HEK293T (cell line): Measurements from ENCODE around the gene SAMD14.
A peak's percentile ranks its signal among the peaks of the same experiment; 100 is the strongest.

Experiments used
- CTCF ChIA-PET: fragments of 350-600 bp; formaldehyde crosslinking; extraction: SDS; loops from one replicate; lab custom pipeline; 2021; ENCODE audit warnings: antibody characterized with exemption, inconsistent platforms; lab: Yijun Ruan, JAX
- POLR2A ChIA-PET: fragments of 350-600 bp; formaldehyde crosslinking; extraction: SDS; loops from one replicate; lab custom pipeline; 2020; ENCODE audit warnings: antibody characterized with exemption, inconsistent platforms; lab: Yijun Ruan, JAX
- DNase-seq: peaks from one replicate; pipeline ENCODE4 v3.0.0; 2012; ENCODE audit warnings: mixed read lengths; ENCODE audit errors: extremely low spot score
- ARNT ChIP-seq: fragments of 450-650 bp; IDR thresholded peaks from 2 replicates; pipeline ENCODE4 v1.6.1; 2017; ENCODE audit warnings: mild to moderate bottlenecking
- BHLHE40 ChIP-seq: fragments of 450-650 bp; IDR thresholded peaks from 2 replicates; pipeline ENCODE4 v1.6.1; 2016; ENCODE audit warnings: mild to moderate bottlenecking, moderate library complexity, borderline replicate concordance
- CTBP1 ChIP-seq: fragments of 450-650 bp; IDR thresholded peaks from 2 replicates; pipeline ENCODE4 v1.6.1; 2016; ENCODE audit warnings: borderline replicate concordance
- ELF4 ChIP-seq: fragments of 450-650 bp; IDR thresholded peaks from 2 replicates; pipeline ENCODE4 v1.6.1; 2017; ENCODE audit warnings: antibody characterized with exemption
- FOXA1 ChIP-seq: fragments of 450-650 bp; IDR thresholded peaks from 2 replicates; pipeline ENCODE4 v1.6.1; 2016; ENCODE audit warnings: mild to moderate bottlenecking
- FOXK2 ChIP-seq: fragments of 450-650 bp; IDR thresholded peaks from 2 replicates; pipeline ENCODE4 v1.6.1; 2016; ENCODE audit warnings: mild to moderate bottlenecking
- FOXM1 ChIP-seq: fragments of 450-650 bp; IDR thresholded peaks from 2 replicates; pipeline ENCODE4 v1.6.1; 2017; ENCODE audit warnings: mild to moderate bottlenecking, borderline replicate concordance
- HDGF ChIP-seq: fragments of 450-650 bp; IDR thresholded peaks from 2 replicates; pipeline ENCODE4 v1.6.1; 2017; ENCODE audit warnings: antibody characterized with exemption, borderline replicate concordance
- L3MBTL2 ChIP-seq: fragments of 450-650 bp; conservative IDR thresholded peaks from 2 replicates; pipeline ENCODE4 v1.6.1; 2016; ENCODE audit warnings: mild to moderate bottlenecking
- LEF1 ChIP-seq: fragments of 450-650 bp; IDR thresholded peaks from 2 replicates; pipeline ENCODE4 v1.6.1; 2017; ENCODE audit warnings: mild to moderate bottlenecking, borderline replicate concordance
- NFRKB ChIP-seq: fragments of 450-650 bp; IDR thresholded peaks from 2 replicates; pipeline ENCODE4 v1.6.1; 2016; ENCODE audit warnings: mild to moderate bottlenecking, moderate library complexity
- PKNOX1 ChIP-seq: fragments of 450-650 bp; IDR thresholded peaks from 2 replicates; pipeline ENCODE4 v1.6.1; 2016
- SP1 ChIP-seq: fragments of 450-650 bp; IDR thresholded peaks from 2 replicates; pipeline ENCODE4 v1.6.1; 2017
- SUZ12 ChIP-seq: fragments of 450-650 bp; IDR thresholded peaks from 2 replicates; pipeline ENCODE4 v1.6.1; 2016; ENCODE audit warnings: mild to moderate bottlenecking
- TARDBP ChIP-seq: fragments of 450-650 bp; IDR thresholded peaks from 2 replicates; pipeline ENCODE4 v1.6.1; 2016
- ZNF384 ChIP-seq: fragments of 450-650 bp; IDR thresholded peaks from 2 replicates; pipeline ENCODE4 v1.6.1; 2016

Gene SAMD14

GRCh38 chr17:50094753-50095619 is 35.0 kb downstream of the SAMD14 start, which contains the start of gene PDK2:
Gene PDK2 (plus strand): TSS chr17:50095351. CDS start chr17:50095436, 85 bp downstream.
- ChIA-PET POLR2A (interaction anchor here (0.7 to 2.1 kb wide), 10 partner anchors 19 to 235 kb away, joined by 3 to 18 read pairs (median 4); partner anchors contain the start of gene ITGA3), CTCF (interaction anchor here (0.6 to 2.7 kb wide), 41 partner anchors 8 to 742 kb away, joined by 3 to 25 read pairs (median 5); partner anchors contain the start of genes DLX3 and ITGA3)
- no peak for TF ChIP-seq HDGF
- no peak; the same call in 1 of the 2 replicates for TF ChIP-seq SP1
- TF ChIP-seq LEF1: no peak
- TF ChIP-seq SUZ12: no peak
- TF ChIP-seq NFRKB: peak; percentile 68
- no peak for TF ChIP-seq FOXK2
- TF ChIP-seq L3MBTL2: peak; percentile 91
- TF ChIP-seq FOXM1: peak; percentile 97
- TF ChIP-seq PKNOX1: no peak
- DNase-seq: peak; percentile 97

- peak; percentile 84 for DNase-seq
- ChIA-PET CTCF (interaction anchor here (0.6 to 2.7 kb wide), 47 partner anchors 8 to 743 kb away, joined by 3 to 25 read pairs (median 4); partner anchors contain the start of genes DLX3 and ITGA3), POLR2A (interaction anchor here (0.7 to 2.1 kb wide), 10 partner anchors 20 to 234 kb away, joined by 3 to 18 read pairs (median 4); partner anchors contain the start of gene ITGA3)
- TF ChIP-seq ZNF384 (no peak), LEF1 (no peak), FOXK2 (no peak), ELF4 (no peak), PKNOX1 (no peak), SP1 (no peak), FOXA1 (no peak), L3MBTL2 (no peak), ARNT (no peak), HDGF (no peak), FOXM1 (no peak), BHLHE40 (no peak), CTBP1 (no peak), TARDBP (no peak), SUZ12 (no peak), NFRKB (no peak)
These were observed 35.7 kb downstream of the SAMD14 start for GRCh38 chr17:50094243-50094752.

- no peak for DNase-seq
- ChIA-PET POLR2A (interaction anchor here (1.1 to 2.1 kb wide), 6 partner anchors 20 to 67 kb away, joined by 3 to 18 read pairs (median 6); partner anchors contain the start of gene ITGA3), CTCF (interaction anchor here (0.6 to 2.7 kb wide), 38 partner anchors 9 to 538 kb away, joined by 3 to 25 read pairs (median 5); partner anchors contain the start of genes DLX3 and ITGA3)
- TF ChIP-seq ZNF384 (peak; percentile 80; the same call in 1 of the 2 replicates), LEF1 (no peak)
These were observed 36.2 kb downstream of the SAMD14 start for GRCh38 chr17:50093807-50094206.

GRCh38 chr17:50093246-50093645 is 36.7 kb downstream of the SAMD14 start:
- DNase-seq: no peak
- ChIA-PET POLR2A (interaction anchor here (0.9 to 2.1 kb wide), 4 partner anchors 11 to 68 kb away, joined by 3 to 18 read pairs (median 4); no protein-coding TSS in a partner anchor), CTCF (interaction anchor here (0.6 to 2.7 kb wide), 9 partner anchors 11 to 240 kb away, joined by 3 to 25 read pairs (median 9); partner anchors contain the start of gene DLX3)
- TF ChIP-seq L3MBTL2: no peak
- TF ChIP-seq LEF1: no peak
- TF ChIP-seq CTBP1: no peak
- TF ChIP-seq PKNOX1: no peak
- no peak for TF ChIP-seq HDGF
- TF ChIP-seq FOXK2: no peak
- TF ChIP-seq ARNT: no peak
- TF ChIP-seq NFRKB: no peak
- no peak for TF ChIP-seq ELF4
- TF ChIP-seq BHLHE40: no peak
- no peak for TF ChIP-seq FOXA1
- no peak for TF ChIP-seq FOXM1
- TF ChIP-seq TARDBP: no peak
- TF ChIP-seq SUZ12: no peak
- TF ChIP-seq SP1: no peak
- TF ChIP-seq ZNF384: no peak

- ChIA-PET CTCF (interaction anchor here (0.9 to 2.7 kb wide), 3 partner anchors 55 to 94 kb away, joined by 3 to 24 read pairs (median 5); no protein-coding TSS in a partner anchor), POLR2A (interaction anchor here (1.0 kb wide), 1 partner anchor 70 kb away, joined by 4 read pairs; no protein-coding TSS in a partner anchor)
- no peak for DNase-seq
- TF ChIP-seq CTBP1: no peak
- no peak for TF ChIP-seq ARNT
- no peak for TF ChIP-seq HDGF
- TF ChIP-seq NFRKB: no peak
- TF ChIP-seq ZNF384: no peak
- TF ChIP-seq FOXM1: no peak
- no peak for TF ChIP-seq TARDBP
- TF ChIP-seq L3MBTL2: no peak
- TF ChIP-seq BHLHE40: no peak
- no peak for TF ChIP-seq SUZ12
- no peak for TF ChIP-seq ELF4
- no peak for TF ChIP-seq PKNOX1
These were observed 38.1 kb downstream of the SAMD14 start for GRCh38 chr17:50091918-50092285.
